Measurements from ENCODE around the gene ALG12. TPM values are rescaled to one million over a fixed set of nuclear protein-coding genes. Genes with fewer than 3 reads are reported as not detected.

Gene ALG12
- polyA plus RNA-seq, 1 donor from 2014 or later = 14.3 TPM

GRCh38 chr22:49938565-49939136 is 20.4 kb upstream of the ALG12 start:
- Histone ChIP-seq H3K4me3 (ENCODE audit: low read length) (no peak overlapping the region), H3K4me2 (ENCODE audit: low read length) (no peak overlapping the region), H3K9ac (ENCODE audit: low read length) (no peak overlapping the region), H3K27ac (ENCODE audit: low read length) (no peak overlapping the region), H3K79me2 (replicated peaks; ENCODE audit: insufficient read depth, low read length) (no peaks in the 10 kb centered on the region), H3F3A (ENCODE audit: insufficient read depth, low read length, poor library complexity, severe bottlenecking) (no peaks in the 10 kb centered on the region), H3K9me3 (ENCODE audit: low read length) (no peaks in the 10 kb centered on the region), H2AFZ (ENCODE audit: low read depth, low read length) (no peak overlapping the region), H4K20me1 (ENCODE audit: insufficient read depth) (no peaks in the 10 kb centered on the region), H3K36me3 (ENCODE audit: insufficient read depth, low read length) (no peaks in the 10 kb centered on the region), H3K9me2 (ENCODE audit: insufficient read depth, low read length) (no peaks in the 10 kb centered on the region), H3K27me3 (ENCODE audit: insufficient read depth, low read depth, low read length) (no peaks in the 10 kb centered on the region)
- no peak for TF ChIP-seq MXI1 (conservative IDR thresholded peaks at IDR 0.05; ENCODE audit: poor library complexity, severe bottlenecking)
- no peak for TF ChIP-seq SMC3 (conservative IDR thresholded peaks at IDR 0.05; ENCODE audit: poor library complexity)
- TF ChIP-seq EP300 (conservative IDR thresholded peaks at IDR 0.05; ENCODE audit: poor library complexity, severe bottlenecking) = no peak
- no peak for TF ChIP-seq REST (IDR thresholded peaks at IDR 0.05; ENCODE audit: borderline replicate concordance)
- no peak for TF ChIP-seq EZH2 (IDR thresholded peaks at IDR 0.05; ENCODE audit: borderline replicate concordance, insufficient read depth, low read length, poor library complexity, severe bottlenecking)
- TF ChIP-seq, protein P1, sequence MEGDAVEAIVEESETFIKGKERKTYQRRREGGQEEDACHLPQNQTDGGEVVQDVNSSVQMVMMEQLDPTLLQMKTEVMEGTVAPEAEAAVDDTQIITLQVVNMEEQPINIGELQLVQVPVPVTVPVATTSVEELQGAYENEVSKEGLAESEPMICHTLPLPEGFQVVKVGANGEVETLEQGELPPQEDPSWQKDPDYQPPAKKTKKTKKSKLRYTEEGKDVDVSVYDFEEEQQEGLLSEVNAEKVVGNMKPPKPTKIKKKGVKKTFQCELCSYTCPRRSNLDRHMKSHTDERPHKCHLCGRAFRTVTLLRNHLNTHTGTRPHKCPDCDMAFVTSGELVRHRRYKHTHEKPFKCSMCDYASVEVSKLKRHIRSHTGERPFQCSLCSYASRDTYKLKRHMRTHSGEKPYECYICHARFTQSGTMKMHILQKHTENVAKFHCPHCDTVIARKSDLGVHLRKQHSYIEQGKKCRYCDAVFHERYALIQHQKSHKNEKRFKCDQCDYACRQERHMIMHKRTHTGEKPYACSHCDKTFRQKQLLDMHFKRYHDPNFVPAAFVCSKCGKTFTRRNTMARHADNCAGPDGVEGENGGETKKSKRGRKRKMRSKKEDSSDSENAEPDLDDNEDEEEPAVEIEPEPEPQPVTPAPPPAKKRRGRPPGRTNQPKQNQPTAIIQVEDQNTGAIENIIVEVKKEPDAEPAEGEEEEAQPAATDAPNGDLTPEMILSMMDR (IDR thresholded peaks at IDR 0.05; ENCODE audit: poor library complexity, severe bottlenecking) = no peak
- TF ChIP-seq POLR2AphosphoS5 (IDR thresholded peaks at IDR 0.05) = no peak

GRCh38 chr22:49937758-49938564 is 19.7 kb upstream of the ALG12 start:
- no peaks in the 10 kb centered on the region for H3K27me3 ChIP-seq (ENCODE audit: insufficient read depth, low read depth, low read length)
- TF ChIP-seq, protein P1 (IDR thresholded peaks at IDR 0.05; ENCODE audit: poor library complexity, severe bottlenecking) = no peak
- TF ChIP-seq REST (IDR thresholded peaks at IDR 0.05; ENCODE audit: borderline replicate concordance) = no peak
- no peak for TF ChIP-seq EP300 (conservative IDR thresholded peaks at IDR 0.05; ENCODE audit: poor library complexity, severe bottlenecking)
- TF ChIP-seq POLR2AphosphoS5 (IDR thresholded peaks at IDR 0.05) = no peak
- no peak for TF ChIP-seq SMC3 (conservative IDR thresholded peaks at IDR 0.05; ENCODE audit: poor library complexity)
- no peak for TF ChIP-seq RAD21 (conservative IDR thresholded peaks at IDR 0.05)
- TF ChIP-seq TAF1 (IDR thresholded peaks at IDR 0.05; ENCODE audit: low read depth) = no peak
- TF ChIP-seq MXI1 (conservative IDR thresholded peaks at IDR 0.05; ENCODE audit: poor library complexity, severe bottlenecking) = no peak
- TF ChIP-seq EZH2 (IDR thresholded peaks at IDR 0.05; ENCODE audit: borderline replicate concordance, insufficient read depth, low read length, poor library complexity, severe bottlenecking) = no peak
- no peak overlapping the region for H3K4me3 ChIP-seq (ENCODE audit: low read length)
- H3K9me3 ChIP-seq (ENCODE audit: low read length) = no peaks in the 10 kb centered on the region
- H4K20me1 ChIP-seq (ENCODE audit: insufficient read depth) = no peaks in the 10 kb centered on the region
- no peak overlapping the region for H3K27ac ChIP-seq (ENCODE audit: low read length)
- H2AFZ ChIP-seq (ENCODE audit: low read depth, low read length) = no peak overlapping the region
- no peaks in the 10 kb centered on the region for H3K36me3 ChIP-seq (ENCODE audit: insufficient read depth, low read length)
- no peak overlapping the region for H3K9ac ChIP-seq (ENCODE audit: low read length)
- H3F3A ChIP-seq (ENCODE audit: insufficient read depth, low read length, poor library complexity, severe bottlenecking) = no peaks in the 10 kb centered on the region
- H3K4me2 ChIP-seq (ENCODE audit: low read length) = no peak overlapping the region
- no peaks in the 10 kb centered on the region for H3K79me2 ChIP-seq (replicated peaks; ENCODE audit: insufficient read depth, low read length)
- no peaks in the 10 kb centered on the region for H3K9me2 ChIP-seq (ENCODE audit: insufficient read depth, low read length)

Measured in neural cell (in vitro differentiated cells).